ENCODE results near the gene SHMT2. TPM values are rescaled to one million over a fixed set of nuclear protein-coding genes. Genes with fewer than 3 reads are reported as not detected.

SHMT2 gene
- total RNA-seq, 2 donors from 2014 or later = 76.7 to 134 TPM

- Mint-ChIP-seq H3K4me1 (peaks cover 40% of the 10 kb centered on the region), H3K9me3 (no peaks in the 10 kb centered on the region), H3K27me3 (ENCODE audit: insufficient read depth) (peaks cover 88% of the 10 kb centered on the region), H3K27ac (no peak overlapping the region), H3K36me3 (ENCODE audit: low read depth) (no peaks in the 10 kb centered on the region), H3K4me3 (no peak overlapping the region)
- H3K4me1 ChIP-seq (ENCODE audit: control insufficient read depth, insufficient read depth, low read length) = peaks cover 4% of the 10 kb centered on the region
- no peaks in the 10 kb centered on the region for H3K36me3 ChIP-seq (ENCODE audit: control insufficient read depth, insufficient read depth, low read length)
- no peak overlapping the region for H3K9ac ChIP-seq (ENCODE audit: extremely low read depth, low read length, poor library complexity, severe bottlenecking)
- H3K4me3 ChIP-seq (ENCODE audit: low read length) = no peak overlapping the region
- H3K27ac ChIP-seq (ENCODE audit: low read depth, low read length) = no peak overlapping the region
- no peak for DNase-seq
- peaks cover 95% of the 10 kb centered on the region for H3K27me3 ChIP-seq (ENCODE audit: control insufficient read depth, insufficient read depth, low read length, poor library complexity, severe bottlenecking)
- TF ChIP-seq CTCF (conservative IDR thresholded peaks at IDR 0.05) = no peak
- no peaks in the 10 kb centered on the region for H3K9me3 ChIP-seq (ENCODE audit: control insufficient read depth, low read length)
- 71 to 84% methylated on average over 17 to 22 of the region's 22 CpGs for WGBS, 2 experiments (ENCODE audit: insufficient coverage in 1 of 2, insufficient read length in 1 of 2)
These were observed 6.0 kb upstream of the SHMT2 start for GRCh38 chr12:57223191-57224165.

GRCh38 chr12:57224278-57224972 is 5.1 kb upstream of the SHMT2 start:
- Histone ChIP-seq H3K27ac (ENCODE audit: low read depth, low read length) (no peak overlapping the region), H3K9me3 (ENCODE audit: control insufficient read depth, low read length) (no peaks in the 10 kb centered on the region), H3K4me1 (ENCODE audit: control insufficient read depth, insufficient read depth, low read length) (peaks cover 1% of the 10 kb centered on the region), H3K36me3 (ENCODE audit: control insufficient read depth, insufficient read depth, low read length) (no peaks in the 10 kb centered on the region), H3K4me3 (ENCODE audit: low read length) (no peak overlapping the region), H3K9ac (ENCODE audit: extremely low read depth, low read length, poor library complexity, severe bottlenecking) (no peak overlapping the region), H3K27me3 (ENCODE audit: control insufficient read depth, insufficient read depth, low read length, poor library complexity, severe bottlenecking) (peaks cover 86% of the 10 kb centered on the region)
- peaks cover 33% of the 10 kb centered on the region for H3K4me1 Mint-ChIP-seq
- 65 to 85% methylated on average over 14 to 30 of the region's 30 CpGs for WGBS, 2 experiments (ENCODE audit: insufficient coverage in 1 of 2, insufficient read length in 1 of 2)
- H3K27me3 Mint-ChIP-seq (ENCODE audit: insufficient read depth) = peaks cover 85% of the 10 kb centered on the region
- H3K4me3 Mint-ChIP-seq = no peak overlapping the region
- TF ChIP-seq CTCF (conservative IDR thresholded peaks at IDR 0.05) = no peak
- H3K27ac Mint-ChIP-seq = no peak overlapping the region
- H3K36me3 Mint-ChIP-seq (ENCODE audit: low read depth) = no peaks in the 10 kb centered on the region
- no peaks in the 10 kb centered on the region for H3K9me3 Mint-ChIP-seq
- no peak for DNase-seq

- Mint-ChIP-seq H3K27ac (no peak overlapping the region), H3K4me1 (peaks cover 30% of the 10 kb centered on the region), H3K36me3 (ENCODE audit: low read depth) (no peaks in the 10 kb centered on the region), H3K27me3 (ENCODE audit: insufficient read depth) (peaks cover 78% of the 10 kb centered on the region), H3K9me3 (no peaks in the 10 kb centered on the region), H3K4me3 (no peak overlapping the region)
- TF ChIP-seq CTCF (conservative IDR thresholded peaks at IDR 0.05) = peak; percentile 98
- no peaks in the 10 kb centered on the region for H3K4me1 ChIP-seq (ENCODE audit: control insufficient read depth, insufficient read depth, low read length)
- 39 to 43% methylated on average over 44 to 61 of the region's 61 CpGs for WGBS, 2 experiments (ENCODE audit: insufficient coverage in 1 of 2, insufficient read length in 1 of 2)
- peak; percentile 97 for DNase-seq
- peaks cover 79% of the 10 kb centered on the region for H3K27me3 ChIP-seq (ENCODE audit: control insufficient read depth, insufficient read depth, low read length, poor library complexity, severe bottlenecking)
- H3K9ac ChIP-seq (ENCODE audit: extremely low read depth, low read length, poor library complexity, severe bottlenecking) = no peak overlapping the region
- H3K27ac ChIP-seq (ENCODE audit: low read depth, low read length) = no peak overlapping the region
- H3K36me3 ChIP-seq (ENCODE audit: control insufficient read depth, insufficient read depth, low read length) = no peaks in the 10 kb centered on the region
- no peaks in the 10 kb centered on the region for H3K9me3 ChIP-seq (ENCODE audit: control insufficient read depth, low read length)
- H3K4me3 ChIP-seq (ENCODE audit: low read length) = no peak overlapping the region
These were observed 4.4 kb upstream of the SHMT2 start for GRCh38 chr12:57224973-57225679.

Measured in endodermal cell (in vitro differentiated cells).